Right atrium auricular region (tissue), 2 donors: Measurements from ENCODE around the gene WFS1. TPM values are rescaled to one million over a fixed set of nuclear protein-coding genes. Genes with fewer than 3 reads are reported as not detected.

Experiments
- DNase-seq: peaks from one replicate; pipeline ENCODE4 v3.0.0-alpha.2; 2019; ENCODE audit warnings: low spot score
- H3K27ac ChIP-seq, 2 donors: fragments of 200-600 bp; sonication (generic); 1 replicate in 1 of 2; 2 replicates in 1 of 2; pipeline ENCODE4 v1.5.1; 2016 to 2019
- H3K27me3 ChIP-seq, 2 donors: fragments of 200-600 bp; sonication (generic); one replicate each; pipeline versions ENCODE4 v1.5.1 to v1.6.0; 2017 to 2019
- H3K36me3 ChIP-seq: fragments of 200-600 bp; sonication (generic); one replicate; pipeline ENCODE4 v1.5.1; 2016
- H3K4me1 ChIP-seq, 2 donors: fragments of 200-600 bp; sonication (generic); one replicate each; pipeline versions ENCODE4 v1.5.1 to v1.6.0; 2017 to 2019
- H3K4me3 ChIP-seq, 2 donors: fragments of 200-600 bp; sonication (generic); 1 replicate in 1 of 2; 2 replicates in 1 of 2; pipeline ENCODE4 v1.5.1; 2017 to 2019; ENCODE audit warnings: mild to moderate bottlenecking in 1 of 2, moderate library complexity in 1 of 2
- H3K9me3 ChIP-seq, 2 donors: fragments of 200-600 bp; sonication (generic); one replicate each; pipeline ENCODE4 v1.5.1; 2019
- total RNA-seq, 2 donors: library from RNA; depleted of rRNA; stranded (reverse); fragments of >200 nt; gene quantifications; one replicate each; pipeline ENCODE4 v1.1.0, GENCODE V29; 2016
- TF ChIP-seq, protein P1 (sequence below), 2 donors: fragments of 200-600 bp; sonication (generic); IDR thresholded peaks; one replicate each; pipeline ENCODE4 v1.5.1; 2019; ENCODE audit warnings: antibody characterized with exemption in 2 of 2

WFS1 gene
- total RNA-seq, 2 donors from 2014 or later, result 111 to 112 TPM

GRCh38 chr4:6309777-6310176 is 40.1 kb downstream of the WFS1 start:
- Histone ChIP-seq H3K4me1 (peaks cover 0 to 12% of the 10 kb centered on the region in 2 donors), H3K27me3 (no peaks in the 10 kb centered on the region), H3K27ac (no peak overlapping the region), H3K36me3 (no peaks in the 10 kb centered on the region), H3K4me3 (peak overlapping the region in 1 of 2 donors; percentile 58), H3K9me3 (no peaks in the 10 kb centered on the region)
- no peak for DNase-seq
- TF ChIP-seq, protein P1, sequence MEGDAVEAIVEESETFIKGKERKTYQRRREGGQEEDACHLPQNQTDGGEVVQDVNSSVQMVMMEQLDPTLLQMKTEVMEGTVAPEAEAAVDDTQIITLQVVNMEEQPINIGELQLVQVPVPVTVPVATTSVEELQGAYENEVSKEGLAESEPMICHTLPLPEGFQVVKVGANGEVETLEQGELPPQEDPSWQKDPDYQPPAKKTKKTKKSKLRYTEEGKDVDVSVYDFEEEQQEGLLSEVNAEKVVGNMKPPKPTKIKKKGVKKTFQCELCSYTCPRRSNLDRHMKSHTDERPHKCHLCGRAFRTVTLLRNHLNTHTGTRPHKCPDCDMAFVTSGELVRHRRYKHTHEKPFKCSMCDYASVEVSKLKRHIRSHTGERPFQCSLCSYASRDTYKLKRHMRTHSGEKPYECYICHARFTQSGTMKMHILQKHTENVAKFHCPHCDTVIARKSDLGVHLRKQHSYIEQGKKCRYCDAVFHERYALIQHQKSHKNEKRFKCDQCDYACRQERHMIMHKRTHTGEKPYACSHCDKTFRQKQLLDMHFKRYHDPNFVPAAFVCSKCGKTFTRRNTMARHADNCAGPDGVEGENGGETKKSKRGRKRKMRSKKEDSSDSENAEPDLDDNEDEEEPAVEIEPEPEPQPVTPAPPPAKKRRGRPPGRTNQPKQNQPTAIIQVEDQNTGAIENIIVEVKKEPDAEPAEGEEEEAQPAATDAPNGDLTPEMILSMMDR (IDR thresholded peaks at IDR 0.05), result no peak

DNA sequence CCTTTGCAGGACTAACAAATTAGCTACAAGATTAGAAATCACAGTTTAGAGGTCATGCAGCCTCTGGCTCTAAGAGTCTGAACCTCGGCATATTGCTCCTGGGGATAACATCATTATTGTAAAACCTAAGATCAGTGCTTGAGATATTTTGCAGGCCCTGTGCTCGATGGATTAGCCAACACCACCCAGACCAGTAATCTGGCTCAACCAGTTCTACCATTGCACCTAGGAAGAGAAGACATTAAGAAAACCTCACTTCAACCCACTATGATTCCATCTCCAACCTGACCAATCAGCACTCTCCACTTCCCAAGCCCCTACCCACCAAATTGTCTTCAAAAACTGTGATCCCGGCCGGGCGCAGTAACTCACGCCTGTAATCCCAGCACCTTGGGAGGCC is 43.6 kb downstream of the WFS1 start:
- DNase-seq, result no peak
- TF ChIP-seq, protein P1 (IDR thresholded peaks at IDR 0.05), result no peak
- no peaks in the 10 kb centered on the region for H3K36me3 ChIP-seq
- H3K4me3 ChIP-seq, result no peak overlapping the region
- no peaks in the 10 kb centered on the region for H3K9me3 ChIP-seq
- no peaks in the 10 kb centered on the region for H3K27me3 ChIP-seq
- H3K4me1 ChIP-seq, result peaks cover 0 to 12% of the 10 kb centered on the region in 2 donors
- H3K27ac ChIP-seq, result no peak overlapping the region

DNA sequence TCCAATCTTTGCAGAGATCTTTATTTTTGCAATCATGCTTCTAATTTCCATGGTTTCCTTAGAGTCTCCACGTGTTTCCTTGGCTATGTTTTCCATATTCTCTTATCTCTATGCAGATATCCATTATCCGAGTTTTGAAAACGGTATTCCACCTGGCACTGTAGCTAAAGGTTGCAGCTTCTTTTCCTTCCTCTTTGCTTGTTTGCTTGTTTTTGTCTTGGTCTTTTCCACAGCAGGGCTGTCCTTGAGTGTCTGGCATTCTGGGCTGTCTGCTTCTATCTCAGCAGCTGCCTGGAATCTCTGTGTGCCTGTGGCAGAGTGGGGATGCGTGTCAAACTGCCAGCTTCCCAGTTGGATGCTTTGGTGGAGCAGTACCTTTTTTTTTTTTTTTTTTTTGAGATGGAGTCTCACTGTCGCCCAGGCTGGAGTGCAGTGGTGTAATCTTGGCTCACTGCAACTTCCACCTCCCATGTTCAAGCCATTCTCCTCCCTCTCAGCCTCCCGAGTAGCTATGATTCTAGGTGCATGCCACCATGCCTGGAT is 46.9 kb downstream of the WFS1 start:
- Histone ChIP-seq H3K4me3 (no peak overlapping the region), H3K27me3 (no peaks in the 10 kb centered on the region), H3K36me3 (no peaks in the 10 kb centered on the region), H3K9me3 (peaks cover 0 to 9% of the 10 kb centered on the region in 2 donors), H3K27ac (no peak overlapping the region), H3K4me1 (no peaks in the 10 kb centered on the region)
- no peak for DNase-seq
- TF ChIP-seq, protein P1 (IDR thresholded peaks at IDR 0.05), result no peak

GRCh38 chr4:6318206-6318605 is 48.6 kb downstream of the WFS1 start:
- H3K27ac ChIP-seq, result no peak overlapping the region
- no peaks in the 10 kb centered on the region for H3K36me3 ChIP-seq
- no peaks in the 10 kb centered on the region for H3K27me3 ChIP-seq
- TF ChIP-seq, protein P1 (IDR thresholded peaks at IDR 0.05), result no peak
- H3K4me3 ChIP-seq, result no peak overlapping the region
- DNase-seq, result no peak
- H3K4me1 ChIP-seq, result no peaks in the 10 kb centered on the region
- peaks cover 0 to 9% of the 10 kb centered on the region in 2 donors for H3K9me3 ChIP-seq

- no peak for DNase-seq
- Histone ChIP-seq H3K4me1 (no peaks in the 10 kb centered on the region), H3K36me3 (no peaks in the 10 kb centered on the region), H3K27ac (no peak overlapping the region), H3K4me3 (no peak overlapping the region), H3K9me3 (peaks cover 0 to 9% of the 10 kb centered on the region in 2 donors), H3K27me3 (no peaks in the 10 kb centered on the region)
- TF ChIP-seq, protein P1 (IDR thresholded peaks at IDR 0.05), result no peak
Measured at GRCh38 chr4:6319530-6320150, 50.0 kb downstream of the WFS1 start.

DNA sequence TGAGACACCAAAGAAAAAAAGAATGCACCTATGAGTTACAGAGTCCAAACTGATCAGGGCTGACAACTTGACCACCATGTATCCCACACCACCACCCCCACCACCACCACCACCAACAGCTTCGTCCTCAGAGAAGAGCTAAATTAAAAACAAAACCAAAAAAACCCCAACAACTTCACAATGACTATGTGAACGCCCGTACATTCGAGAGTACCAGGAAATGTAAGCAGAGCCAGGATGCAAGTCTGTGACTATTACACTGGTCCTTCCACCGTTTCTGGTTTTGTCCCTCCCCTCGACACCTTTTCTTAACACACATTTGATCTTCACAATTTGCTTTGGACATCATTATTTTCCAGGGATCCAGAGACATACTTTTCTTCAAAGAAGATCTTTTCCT is 51.0 kb downstream of the WFS1 start:
- peaks cover 0 to 9% of the 10 kb centered on the region in 2 donors for H3K9me3 ChIP-seq
- H3K36me3 ChIP-seq, result no peaks in the 10 kb centered on the region
- no peaks in the 10 kb centered on the region for H3K4me1 ChIP-seq
- H3K27me3 ChIP-seq, result no peaks in the 10 kb centered on the region
- no peak overlapping the region for H3K27ac ChIP-seq
- DNase-seq, result no peak
- TF ChIP-seq, protein P1 (IDR thresholded peaks at IDR 0.05), result no peak
- no peak overlapping the region for H3K4me3 ChIP-seq
